ENCODE results near the gene NFE2L1. TPM values are rescaled to one million over a fixed set of nuclear protein-coding genes. Genes with fewer than 3 reads are reported as not detected.

Gene NFE2L1
- total RNA-seq, 1 experiment from 2014 or later: 149 TPM

GRCh38 chr17:48044851-48045250, 3.3 kb upstream of the NFE2L1 start (continued):
- TF ChIP-seq CTCF (IDR thresholded peaks at IDR 0.05) (no peak), FOXP4 (CRISPR knock-in tag; IDR thresholded peaks at IDR 0.05) (no peak), NR1H2 (CRISPR knock-in tag; IDR thresholded peaks at IDR 0.05) (no peak), ZNF138 (CRISPR knock-in tag; conservative IDR thresholded peaks at IDR 0.05) (no peak), ZNF281 (CRISPR knock-in tag; IDR thresholded peaks at IDR 0.05) (no peak), MAX (CRISPR knock-in tag; IDR thresholded peaks at IDR 0.05) (no peak), EMX1 (CRISPR knock-in tag; IDR thresholded peaks at IDR 0.05) (no peak), ESRRA (CRISPR knock-in tag; IDR thresholded peaks at IDR 0.05; ENCODE audit: borderline replicate concordance) (no peak)

- H3K36me3 Mint-ChIP-seq: peaks cover 2% of the 10 kb centered on the region
Observed at GRCh38 chr17:48045316-48046001, 2.7 kb upstream of the NFE2L1 start.

More at GRCh38 chr17:48045316-48046001, 2.7 kb upstream of the NFE2L1 start:
- ChIA-PET POLR2A (interaction anchor here (0.7 to 3.1 kb wide), 3 partner anchors 10 to 22 kb away, joined by 3 to 17 read pairs (median 5); no protein-coding TSS in a partner anchor), CTCF (interaction anchor here (0.7 to 10.4 kb wide), 2 partner anchors 9 to 19 kb away, joined by 7 to 108 read pairs; no protein-coding TSS in a partner anchor)
- no peaks in the 10 kb centered on the region for H3K9me3 Mint-ChIP-seq
- ATAC-seq: no peak
- peak overlapping the region; percentile 93 for H3K4me3 Mint-ChIP-seq
- DNase-seq (ENCODE audit: low spot score): no peak
- TF ChIP-seq FOXP1 (CRISPR knock-in tag; IDR thresholded peaks at IDR 0.05; ENCODE audit: borderline replicate concordance): no peak
- no peak for TF ChIP-seq PRDM15 (CRISPR knock-in tag; IDR thresholded peaks at IDR 0.05)
- H3K27me3 Mint-ChIP-seq (ENCODE audit: low read depth): peaks cover 5% of the 10 kb centered on the region
- H3K27ac Mint-ChIP-seq: peak overlapping the region; percentile 94
- peaks cover 31% of the 10 kb centered on the region for H3K4me1 Mint-ChIP-seq
